Body of pancreas (tissue), 4 donors: ENCODE data around the gene DIPK1A. TPM values are rescaled to one million over a fixed set of nuclear protein-coding genes. Genes with fewer than 3 reads are reported as not detected.
A peak's percentile ranks its signal among the peaks of the same experiment; 100 is the strongest.

Experiments used
- ATAC-seq: fragments of 150-250 bp; one replicate; pipeline ENCODE4 v1.9.1; 2016
- DNase-seq, 4 donors: peaks; one replicate each; pipeline ENCODE4 v3.0.0-alpha.2; 2019
- H3K27ac ChIP-seq, 4 donors: fragments of 200-600 bp; sonication (generic); 1 replicate in 3 of 4; 2 replicates in 1 of 4; pipeline versions ENCODE4 v1.5.1 to v1.6.1; 2016 to 2019; ENCODE audit warnings: mild to moderate bottlenecking in 1 of 4, mixed read lengths in 1 of 4, moderate library complexity in 1 of 4
- H3K27me3 ChIP-seq, 2 donors: fragments of 200-600 bp; sonication (generic); one replicate each; pipeline ENCODE4 v1.6.0; 2016; ENCODE audit warnings: mild to moderate bottlenecking in 1 of 2
- H3K36me3 ChIP-seq, 2 donors: fragments of 200-600 bp; sonication (generic); replicated peaks in 1 of 2; 2 replicates each; pipeline ENCODE4 v1.5.1; 2016; ENCODE audit warnings: low read depth in 2 of 2; ENCODE audit not compliant: insufficient read depth in 1 of 2
- H3K4me1 ChIP-seq: fragments of 200-600 bp; sonication (generic); one replicate; pipeline ENCODE4 v1.6.0; 2016
- H3K4me3 ChIP-seq, 2 donors: fragments of 200-600 bp; sonication (generic); 1 replicate in 1 of 2; 2 replicates in 1 of 2; pipeline ENCODE4 v1.5.1; 2016 to 2019
- H3K9me3 ChIP-seq, 3 donors: fragments of 200-600 bp; sonication (generic); 1 replicate in 2 of 3; 2 replicates in 1 of 3; pipeline ENCODE4 v1.5.1; 2016
- POLR2A ChIP-seq, 3 donors: fragments of 450-650 bp; IDR thresholded peaks; one replicate each; pipeline ENCODE4 v1.6.1; 2016; ENCODE audit warnings: antibody characterized with exemption in 3 of 3, mild to moderate bottlenecking in 2 of 3
- WGBS, 2 donors: methylation state at CpG; one replicate each; pipeline ENCODE4 v1.1.5; 2017; 5-methylcytosine and 5-hydroxymethylcytosine counted together
- intact Hi-C: fragments of 100-400 bp; cut with DNase I; formaldehyde crosslinking; loops from one replicate; pipeline ENCODE4 v1.15.1; 2023
- total RNA-seq, 2 donors: library from RNA; depleted of rRNA; stranded (reverse); fragments of >200 nt; gene quantifications; one replicate each; pipeline ENCODE4 v1.1.0, GENCODE V29; 2016
- TF ChIP-seq, protein P1 (sequence below), 7 experiments: fragments of 450-650 bp in 4 of 7; fragments of 200-600 bp in 3 of 7; sonication (generic) in 3 of 7; IDR thresholded peaks; one replicate each; pipeline ENCODE4 v1.5.1; 2016 to 2019; ENCODE audit warnings: antibody characterized with exemption in 7 of 7

Gene DIPK1A
- total RNA-seq, 2 donors from 2014 or later = 3.9 to 8.2 TPM

DNA sequence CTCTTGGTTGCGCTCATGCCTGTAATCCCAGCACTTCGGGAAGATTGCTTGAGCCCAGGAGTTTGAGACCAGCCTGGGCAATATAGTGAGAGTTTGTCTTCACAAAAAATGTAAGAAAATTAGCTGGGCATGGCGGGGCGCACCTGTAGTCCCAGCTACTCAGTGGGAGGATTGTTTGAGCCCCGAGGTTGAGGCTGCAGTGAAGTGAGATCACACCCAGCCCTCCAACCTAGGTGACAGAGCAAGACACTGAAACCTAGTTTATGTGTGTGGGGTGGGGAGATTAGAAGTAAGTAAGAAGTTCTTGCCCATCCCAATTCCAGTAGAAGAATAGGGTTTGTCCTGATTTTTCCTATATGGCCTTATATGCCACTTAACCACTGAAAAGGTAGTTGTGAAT is 127.4 kb downstream of the DIPK1A start:
- intact Hi-C loops = no loop called here
- Histone ChIP-seq H3K27me3 (no peaks in the 10 kb centered on the region), H3K9me3 (no peaks in the 10 kb centered on the region), H3K36me3 (peaks cover 9% of the 10 kb centered on the region in 2 donors), H3K4me3 (no peak overlapping the region), H3K4me1 (peaks cover 49% of the 10 kb centered on the region), H3K27ac (peak overlapping the region in 1 of 4 donors; percentile 87)
- no peak for DNase-seq
- 49 to 53% methylated on average over 5 of the region's 5 CpGs for WGBS, 2 donors
- TF ChIP-seq, protein P1, sequence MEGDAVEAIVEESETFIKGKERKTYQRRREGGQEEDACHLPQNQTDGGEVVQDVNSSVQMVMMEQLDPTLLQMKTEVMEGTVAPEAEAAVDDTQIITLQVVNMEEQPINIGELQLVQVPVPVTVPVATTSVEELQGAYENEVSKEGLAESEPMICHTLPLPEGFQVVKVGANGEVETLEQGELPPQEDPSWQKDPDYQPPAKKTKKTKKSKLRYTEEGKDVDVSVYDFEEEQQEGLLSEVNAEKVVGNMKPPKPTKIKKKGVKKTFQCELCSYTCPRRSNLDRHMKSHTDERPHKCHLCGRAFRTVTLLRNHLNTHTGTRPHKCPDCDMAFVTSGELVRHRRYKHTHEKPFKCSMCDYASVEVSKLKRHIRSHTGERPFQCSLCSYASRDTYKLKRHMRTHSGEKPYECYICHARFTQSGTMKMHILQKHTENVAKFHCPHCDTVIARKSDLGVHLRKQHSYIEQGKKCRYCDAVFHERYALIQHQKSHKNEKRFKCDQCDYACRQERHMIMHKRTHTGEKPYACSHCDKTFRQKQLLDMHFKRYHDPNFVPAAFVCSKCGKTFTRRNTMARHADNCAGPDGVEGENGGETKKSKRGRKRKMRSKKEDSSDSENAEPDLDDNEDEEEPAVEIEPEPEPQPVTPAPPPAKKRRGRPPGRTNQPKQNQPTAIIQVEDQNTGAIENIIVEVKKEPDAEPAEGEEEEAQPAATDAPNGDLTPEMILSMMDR (IDR thresholded peaks at IDR 0.05) = no peak
- no peak for ATAC-seq

DNA sequence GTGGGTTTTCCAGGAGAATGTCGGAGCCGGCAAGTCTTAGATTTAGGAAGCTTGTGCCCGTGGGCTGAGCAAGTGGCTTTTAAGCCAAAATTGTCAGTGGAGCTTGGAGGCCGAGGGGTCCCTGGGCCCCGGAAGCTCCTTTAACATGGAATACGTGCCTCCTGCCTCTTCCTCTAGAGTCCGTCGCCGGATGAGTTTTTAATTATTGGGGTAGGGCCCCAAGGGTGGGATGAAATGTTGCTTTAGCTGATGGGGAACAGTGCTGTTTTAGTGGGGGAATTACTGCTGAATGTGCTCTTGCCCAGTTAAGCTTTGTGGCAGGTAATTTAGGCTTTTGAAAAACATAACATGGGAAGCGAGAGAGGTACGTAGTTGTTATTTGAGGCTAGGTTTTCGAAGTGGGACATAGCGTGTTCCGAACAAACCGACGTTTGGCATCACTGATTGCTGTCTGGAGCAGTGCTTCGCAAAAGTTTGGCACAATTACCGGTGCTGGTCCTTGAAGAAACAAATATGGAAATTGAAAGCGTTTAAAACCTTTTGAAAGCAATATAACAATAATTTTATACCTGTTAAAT is 128.6 kb downstream of the DIPK1A start:
- TF ChIP-seq POLR2A (IDR thresholded peaks at IDR 0.05) = no peak
- TF ChIP-seq, protein P1 (IDR thresholded peaks at IDR 0.05) = no peak
- intact Hi-C loops = no loop called here
- Histone ChIP-seq H3K27ac (peak overlapping the region; percentile 63 to 95 (median 88)), H3K4me3 (peak overlapping the region; percentile 84 to 87), H3K4me1 (peaks cover 37% of the 10 kb centered on the region), H3K36me3 (peaks cover 7 to 8% of the 10 kb centered on the region in 2 donors), H3K9me3 (no peaks in the 10 kb centered on the region), H3K27me3 (no peaks in the 10 kb centered on the region)
- peak; percentile 1 for ATAC-seq
- WGBS, 2 donors = 1% methylated on average over 17 to 19 of the region's 19 CpGs
- peak in 2 of 4 donors; percentile 19 to 25 for DNase-seq

DNA sequence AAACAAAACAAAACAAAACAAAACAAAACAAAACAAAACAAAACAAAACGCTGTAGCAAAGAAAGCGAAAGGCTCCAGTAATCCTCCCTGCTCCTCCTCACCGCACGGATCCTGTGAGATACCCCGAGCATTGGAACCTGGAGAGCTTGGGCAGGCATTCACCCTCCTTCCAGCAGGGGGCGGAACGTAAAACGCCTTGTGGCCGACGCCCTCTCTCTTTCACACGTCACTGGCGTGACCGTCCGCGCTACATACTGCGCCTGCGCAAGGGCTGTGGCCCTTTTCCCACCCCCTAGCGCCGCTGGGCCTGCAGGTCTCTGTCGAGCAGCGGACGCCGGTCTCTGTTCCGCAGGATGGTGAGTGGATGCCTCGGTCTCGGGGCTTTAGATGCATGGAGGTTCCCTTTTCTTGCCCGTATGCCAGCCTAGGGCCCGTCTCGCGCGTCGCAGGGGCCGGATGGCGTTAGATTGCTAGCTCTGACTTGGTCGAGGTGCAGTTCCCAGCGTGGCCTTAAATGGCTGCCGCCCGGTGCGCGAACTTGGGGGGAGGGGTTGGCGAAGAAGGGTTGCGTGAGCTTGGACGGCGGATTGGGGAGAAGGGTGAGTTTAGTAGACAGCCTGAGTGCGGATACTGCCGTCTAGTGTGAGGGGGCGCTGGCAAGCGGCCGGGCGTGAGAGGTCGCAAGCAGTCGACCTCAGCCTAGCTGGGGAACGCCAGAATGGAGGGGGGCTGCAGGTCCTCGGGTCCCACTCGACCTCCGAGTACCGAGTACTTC is 129.3 kb downstream of the DIPK1A start, which contains the start of gene RPL5:
Gene RPL5, plus strand, starts transcription at position 279 of the 775 bp plus-strand sequence. Its CDS starts 75 bp downstream, at position 354.
- peaks cover 30% of the 10 kb centered on the region for H3K4me1 ChIP-seq
- peak; percentile 83 to 97 (median 97) for TF ChIP-seq POLR2A (IDR thresholded peaks at IDR 0.05)
- TF ChIP-seq, protein P1 (IDR thresholded peaks at IDR 0.05) = peak; percentile 84 to 99 (median 98)
- 0 to 1% methylated on average over 26 to 57 of the region's 57 CpGs for WGBS, 2 donors
- no peaks in the 10 kb centered on the region for H3K9me3 ChIP-seq
- H3K27ac ChIP-seq = peak within 1 kb of the TSS; percentile 63 to 95 (median 88)
- peaks cover 0 to 1% of the 10 kb centered on the region in 2 donors for H3K36me3 ChIP-seq
- H3K27me3 ChIP-seq = no peaks in the 10 kb centered on the region
- H3K4me3 ChIP-seq = peak within 1 kb of the TSS; percentile 84 to 87
- ATAC-seq = peak; percentile 100
- peak; percentile 97 to 98 (median 98) for DNase-seq
- intact Hi-C loops = no loop called here

DNA sequence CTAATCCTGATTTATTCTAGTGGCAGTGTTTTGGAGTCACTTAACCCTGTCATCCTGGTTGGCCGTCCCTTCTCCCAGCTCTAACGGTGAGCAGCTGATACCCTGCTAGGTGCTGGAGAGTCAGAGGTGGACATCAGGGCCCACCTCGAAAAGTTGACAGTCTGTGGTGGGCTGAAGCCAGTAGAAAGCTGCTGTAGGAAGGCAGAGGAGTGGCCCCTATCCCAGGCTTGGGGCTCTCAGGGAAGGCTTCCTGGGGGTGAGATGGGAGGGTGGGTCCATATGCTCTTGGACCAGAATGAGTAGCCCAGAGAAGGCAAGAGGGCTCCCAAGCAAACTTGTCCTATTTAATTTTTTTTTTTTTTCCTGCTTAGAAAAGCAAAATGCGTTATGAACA is 129.9 kb downstream of the DIPK1A start:
- Histone ChIP-seq H3K4me3 (no peak overlapping the region), H3K36me3 (no peaks in the 10 kb centered on the region), H3K27ac (peak overlapping the region in 2 of 4 donors; percentile 87 to 89), H3K9me3 (no peaks in the 10 kb centered on the region), H3K27me3 (no peaks in the 10 kb centered on the region), H3K4me1 (peaks cover 30% of the 10 kb centered on the region)
- ATAC-seq (no peak), DNase-seq (peak in 1 of 4 donors; percentile 19)
- no peak for TF ChIP-seq POLR2A (IDR thresholded peaks at IDR 0.05)
- TF ChIP-seq, protein P1 (IDR thresholded peaks at IDR 0.05) = no peak
- WGBS, 2 donors = 38 to 47% methylated on average over 4 of the region's 4 CpGs
- intact Hi-C loops = no loop called here
